Ascending aorta (tissue), 2 donors: ENCODE results near the gene PLCD1. TPM values are rescaled to one million over a fixed set of nuclear protein-coding genes. Genes with fewer than 3 reads are reported as not detected.

Experiments used
- DNase-seq, 2 donors: peaks; one replicate each; pipeline ENCODE4 v3.0.0-alpha.2; 2019; ENCODE audit warnings: low spot score in 2 of 2
- H3K27ac ChIP-seq, 2 donors: fragments of 200-600 bp; sonication (generic); one replicate each; pipeline ENCODE4 v1.5.1; 2016 to 2017; ENCODE audit warnings: mild to moderate bottlenecking in 1 of 2
- H3K27me3 ChIP-seq: fragments of 200-600 bp; sonication (generic); one replicate; pipeline ENCODE4 v1.5.1; 2017
- H3K36me3 ChIP-seq, 2 donors: fragments of 200-600 bp; sonication (generic); one replicate each; pipeline ENCODE4 v1.5.1; 2016
- H3K4me1 ChIP-seq, 2 donors: fragments of 200-600 bp; sonication (generic); one replicate each; pipeline ENCODE4 v1.5.1; 2016 to 2017; ENCODE audit warnings: mild to moderate bottlenecking in 1 of 2
- H3K4me3 ChIP-seq, 2 donors: fragments of 200-600 bp; sonication (generic); one replicate each; pipeline ENCODE4 v1.5.1; 2016 to 2017; ENCODE audit warnings: mild to moderate bottlenecking in 1 of 2
- H3K9me3 ChIP-seq, 2 donors: fragments of 200-600 bp; sonication (generic); one replicate each; pipeline ENCODE4 v1.5.1; 2016
- intact Hi-C: fragments of 100-400 bp; cut with DNase I; formaldehyde crosslinking; loops from one replicate; pipeline ENCODE4 v1.15.1; 2023
- total RNA-seq: library from RNA; depleted of rRNA; stranded (reverse); fragments of >200 nt; gene quantifications from one replicate; pipeline ENCODE4 v1.1.0, GENCODE V29; 2016
- TF ChIP-seq, protein P1 (sequence below), 3 experiments: fragments of 200-600 bp in 2 of 3; fragments of 450-650 bp in 1 of 3; sonication (generic) in 2 of 3; IDR thresholded peaks; one replicate each; pipeline ENCODE4 v1.5.1; 2016 to 2019; ENCODE audit warnings: antibody characterized with exemption in 3 of 3, mild to moderate bottlenecking in 1 of 3, moderate library complexity in 1 of 3

The PLCD1 gene
- total RNA-seq, 1 donor from 2014 or later: 167 TPM

DNA sequence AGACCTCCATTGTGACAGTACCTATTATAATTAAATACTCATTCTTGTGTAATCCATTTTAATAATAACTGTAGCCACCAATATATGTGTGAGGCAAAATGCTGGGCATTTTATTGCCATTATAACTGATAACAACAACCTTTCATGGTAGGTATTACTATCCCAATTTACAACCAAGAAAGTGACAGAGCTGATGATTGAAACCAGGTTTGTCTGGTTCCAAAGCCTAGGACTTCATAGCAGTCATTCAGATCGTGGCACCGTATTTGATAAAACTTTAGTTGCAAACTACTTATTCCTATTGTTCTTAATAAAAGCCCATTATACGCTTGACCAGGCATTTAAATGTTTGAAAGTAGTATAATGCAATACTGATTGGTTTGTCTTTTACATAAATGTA lies 65.3 kb downstream of the PLCD1 start:
- no peaks in the 10 kb centered on the region for H3K27me3 ChIP-seq
- intact Hi-C loops: loop anchor here (5.0 kb wide), 1 partner anchor 42 kb away; no protein-coding TSS in a partner anchor
- H3K4me1 ChIP-seq: peaks cover 0 to 11% of the 10 kb centered on the region in 2 donors
- no peak overlapping the region for H3K4me3 ChIP-seq
- TF ChIP-seq, protein P1, sequence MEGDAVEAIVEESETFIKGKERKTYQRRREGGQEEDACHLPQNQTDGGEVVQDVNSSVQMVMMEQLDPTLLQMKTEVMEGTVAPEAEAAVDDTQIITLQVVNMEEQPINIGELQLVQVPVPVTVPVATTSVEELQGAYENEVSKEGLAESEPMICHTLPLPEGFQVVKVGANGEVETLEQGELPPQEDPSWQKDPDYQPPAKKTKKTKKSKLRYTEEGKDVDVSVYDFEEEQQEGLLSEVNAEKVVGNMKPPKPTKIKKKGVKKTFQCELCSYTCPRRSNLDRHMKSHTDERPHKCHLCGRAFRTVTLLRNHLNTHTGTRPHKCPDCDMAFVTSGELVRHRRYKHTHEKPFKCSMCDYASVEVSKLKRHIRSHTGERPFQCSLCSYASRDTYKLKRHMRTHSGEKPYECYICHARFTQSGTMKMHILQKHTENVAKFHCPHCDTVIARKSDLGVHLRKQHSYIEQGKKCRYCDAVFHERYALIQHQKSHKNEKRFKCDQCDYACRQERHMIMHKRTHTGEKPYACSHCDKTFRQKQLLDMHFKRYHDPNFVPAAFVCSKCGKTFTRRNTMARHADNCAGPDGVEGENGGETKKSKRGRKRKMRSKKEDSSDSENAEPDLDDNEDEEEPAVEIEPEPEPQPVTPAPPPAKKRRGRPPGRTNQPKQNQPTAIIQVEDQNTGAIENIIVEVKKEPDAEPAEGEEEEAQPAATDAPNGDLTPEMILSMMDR (IDR thresholded peaks at IDR 0.05): no peak
- no peaks in the 10 kb centered on the region for H3K9me3 ChIP-seq
- H3K27ac ChIP-seq: no peak overlapping the region
- no peak for DNase-seq
- no peaks in the 10 kb centered on the region for H3K36me3 ChIP-seq

DNA sequence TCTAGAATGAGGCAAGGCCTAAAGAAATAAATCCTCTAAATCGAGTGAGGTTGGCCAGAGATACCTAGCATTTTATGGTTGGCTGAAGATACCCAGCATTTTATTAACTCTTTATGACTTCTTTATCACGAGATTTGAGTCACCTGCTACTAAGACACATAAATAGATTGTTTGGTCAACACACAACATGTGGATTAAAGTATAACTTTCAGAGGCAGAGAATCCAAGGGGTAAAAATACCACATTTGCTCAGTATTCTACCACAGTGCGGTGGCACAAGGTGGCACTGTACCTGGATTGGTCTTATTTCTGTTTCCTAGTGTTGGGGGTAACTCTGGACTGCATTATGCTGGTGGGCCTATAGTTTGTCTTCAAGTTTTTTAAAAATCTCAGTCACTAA lies 65.8 kb downstream of the PLCD1 start:
- TF ChIP-seq, protein P1 (IDR thresholded peaks at IDR 0.05): no peak
- DNase-seq: no peak
- Histone ChIP-seq H3K9me3 (no peaks in the 10 kb centered on the region), H3K4me1 (peaks cover 0 to 11% of the 10 kb centered on the region in 2 donors), H3K4me3 (no peak overlapping the region), H3K27ac (peak overlapping the region in 1 of 2 donors; percentile 19), H3K27me3 (no peaks in the 10 kb centered on the region), H3K36me3 (no peaks in the 10 kb centered on the region)
- intact Hi-C loops: loop anchor here (1.0 to 5.0 kb wide), 2 partner anchors 41 to 108 kb away; no protein-coding TSS in a partner anchor

DNA sequence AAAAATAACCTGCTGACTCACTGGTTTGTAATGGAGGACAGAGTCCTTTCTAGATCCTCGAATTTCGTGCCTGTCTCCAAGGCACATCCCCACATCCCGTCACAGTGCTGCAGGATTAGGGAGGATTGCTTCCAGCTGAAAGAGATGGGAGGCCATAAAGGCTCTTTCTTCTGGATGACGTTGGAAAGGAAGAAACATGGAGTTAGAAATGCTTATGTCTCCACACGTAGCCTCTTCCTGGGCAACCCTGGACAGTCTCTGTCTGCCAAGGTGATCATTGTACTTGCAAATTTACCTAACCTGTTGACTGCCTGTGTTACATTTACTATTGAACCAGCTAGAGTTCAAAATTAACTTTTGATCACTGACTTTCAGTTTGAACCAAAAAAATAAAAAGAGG lies 66.4 kb downstream of the PLCD1 start:
- TF ChIP-seq, protein P1 (IDR thresholded peaks at IDR 0.05): no peak
- Histone ChIP-seq H3K9me3 (no peaks in the 10 kb centered on the region), H3K27ac (peak overlapping the region; percentile 19 to 60)

DNA sequence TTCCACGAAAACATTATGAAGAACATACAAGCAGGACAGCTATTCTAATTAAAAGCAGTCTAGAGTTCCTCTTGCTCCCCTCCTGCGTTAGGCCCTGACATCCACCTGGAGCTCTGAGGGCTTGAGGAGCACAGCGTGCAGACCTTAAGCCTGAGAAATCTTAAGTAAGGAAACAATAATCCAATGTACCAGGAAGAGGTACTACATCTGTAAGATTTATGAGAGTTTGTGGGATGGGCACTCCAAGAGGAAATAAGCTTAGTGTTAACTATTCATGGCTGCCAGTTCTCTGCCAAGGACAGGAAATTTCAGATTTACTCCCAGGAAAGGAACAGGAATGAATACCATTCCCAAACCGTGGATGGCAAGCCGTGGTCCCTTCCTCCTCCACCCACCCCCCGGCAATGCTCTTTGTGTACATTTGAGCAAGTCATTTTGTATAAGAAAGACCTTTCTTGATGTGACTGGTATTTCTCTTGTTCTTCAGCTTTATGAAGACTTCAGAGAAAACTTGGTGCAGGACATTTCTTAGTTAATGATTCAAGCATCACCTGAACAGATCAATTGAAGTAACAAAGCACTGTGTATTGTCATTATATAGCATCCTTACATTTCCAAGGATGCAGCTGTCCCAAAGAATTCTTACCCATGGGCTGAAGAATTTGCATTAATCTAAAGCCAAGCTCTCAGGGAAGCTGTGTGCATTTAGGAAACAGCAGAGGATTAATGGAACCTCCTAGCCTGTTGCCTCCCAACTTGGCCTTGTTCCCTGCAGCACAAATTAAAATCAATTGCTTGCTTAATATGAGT lies 67.6 kb downstream of the PLCD1 start:
- no peak for DNase-seq
- peaks cover 0 to 20% of the 10 kb centered on the region in 2 donors for H3K4me1 ChIP-seq
- no peaks in the 10 kb centered on the region for H3K36me3 ChIP-seq
- H3K27me3 ChIP-seq: no peaks in the 10 kb centered on the region
- no peak overlapping the region for H3K4me3 ChIP-seq
- no peaks in the 10 kb centered on the region for H3K9me3 ChIP-seq
- peak overlapping the region; percentile 19 to 26 for H3K27ac ChIP-seq
- TF ChIP-seq, protein P1 (IDR thresholded peaks at IDR 0.05): no peak
- intact Hi-C loops: loop anchor here (5.0 kb wide), 1 partner anchor 40 kb away; no protein-coding TSS in a partner anchor

More for the DNA sequence above, 66.4 kb downstream of the PLCD1 start:
- no peak overlapping the region for H3K4me3 ChIP-seq
- H3K4me1 ChIP-seq: peaks cover 0 to 11% of the 10 kb centered on the region in 2 donors
- no peaks in the 10 kb centered on the region for H3K36me3 ChIP-seq
- no peak for DNase-seq
- H3K27me3 ChIP-seq: no peaks in the 10 kb centered on the region
- intact Hi-C loops: loop anchor here (1.0 to 5.0 kb wide), 2 partner anchors 41 to 108 kb away; no protein-coding TSS in a partner anchor

DNA sequence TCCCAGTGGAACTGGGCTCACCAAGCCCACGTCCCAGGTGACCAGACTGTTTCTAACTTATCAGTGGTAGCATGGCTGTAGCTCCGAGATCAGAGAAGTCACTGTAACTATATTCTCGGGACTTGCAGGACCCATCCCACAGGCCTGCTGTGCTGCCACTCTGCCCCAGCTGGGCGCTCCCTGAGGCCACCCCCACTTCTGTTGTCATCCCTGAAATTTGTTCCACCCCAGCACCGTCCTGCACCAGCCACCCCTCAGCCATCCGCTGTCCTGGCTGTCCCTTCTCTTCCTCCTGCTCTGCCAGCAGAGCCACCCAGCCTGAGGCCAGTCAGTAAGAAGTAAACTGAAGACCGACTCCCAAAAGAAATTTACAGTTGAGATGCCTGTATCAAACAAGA lies 71.9 kb downstream of the PLCD1 start:
- Histone ChIP-seq H3K27me3 (no peaks in the 10 kb centered on the region), H3K4me3 (no peak overlapping the region), H3K36me3 (peaks cover 0 to 8% of the 10 kb centered on the region in 2 donors), H3K27ac (peak overlapping the region; percentile 62 to 71), H3K9me3 (no peaks in the 10 kb centered on the region), H3K4me1 (peaks cover 0 to 25% of the 10 kb centered on the region in 2 donors)
- no peak for DNase-seq
- intact Hi-C loops: loop anchor here (5.0 kb wide), 1 partner anchor 50 kb away; no protein-coding TSS in a partner anchor
- TF ChIP-seq, protein P1 (IDR thresholded peaks at IDR 0.05): no peak

Other genes with a start within 250 kb of the PLCD1 start
- 80.9 TPM for gene CTDSPL, start 167.8 kb downstream of the PLCD1 start, total RNA-seq
- 6.3 TPM for gene VILL, start 38.9 kb downstream of the PLCD1 start, total RNA-seq
- gene DLEC1, start 9.6 kb upstream of the PLCD1 start, total RNA-seq: 0.11 TPM
- 52.6 TPM for gene ACAA1, start 107.5 kb upstream of the PLCD1 start, total RNA-seq
- gene MYD88, start 109.0 kb upstream of the PLCD1 start, total RNA-seq: 38.8 TPM
- 13.3 TPM for gene OXSR1, start 135.9 kb upstream of the PLCD1 start, total RNA-seq
- not detected for gene SLC22A13, start 236.2 kb upstream of the PLCD1 start, total RNA-seq